ENCODE measurements around the gene GRM3.

Gene GRM3

DNA sequence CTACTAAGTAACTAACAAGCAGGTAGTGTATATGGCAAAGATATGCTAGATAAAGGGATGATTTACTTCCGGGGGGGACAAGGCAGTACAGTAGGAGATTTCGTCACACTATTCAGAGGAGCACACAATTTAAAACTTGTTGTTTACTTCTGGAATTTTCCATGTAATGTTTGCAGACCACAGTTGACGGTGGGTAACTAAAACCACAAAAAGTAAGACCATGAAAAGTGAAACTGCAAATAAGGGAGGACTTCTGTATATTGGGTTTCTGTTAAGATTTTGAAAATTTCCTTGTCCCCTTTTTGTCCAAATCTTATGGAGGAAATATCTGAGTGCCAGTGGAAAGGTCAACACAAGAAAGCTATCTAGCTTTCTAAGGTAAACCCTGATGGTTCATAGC is 245.8 kb downstream of the GRM3 start:
- in situ Hi-C loops (cut with MboI; ENCODE audit: low sequenced_read_pairs): no loop called here

DNA sequence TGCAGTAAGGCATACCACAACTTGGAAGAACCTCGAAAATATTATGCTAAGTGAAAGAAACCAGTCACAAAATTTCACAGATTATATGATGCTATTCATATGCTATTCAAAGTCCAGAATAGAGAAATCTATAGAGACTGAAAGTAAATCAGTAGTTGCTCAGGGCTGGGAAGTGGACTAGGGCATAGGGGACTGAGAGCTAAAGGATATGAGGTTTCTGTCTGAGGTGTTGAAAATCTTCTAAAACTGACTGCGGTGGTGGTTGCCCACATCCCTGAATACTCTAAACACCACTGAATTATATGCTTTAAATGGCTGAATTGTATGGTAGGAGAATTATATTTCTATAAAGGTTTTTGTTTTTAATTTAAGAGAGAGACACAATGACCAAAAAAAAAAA is 254.5 kb downstream of the GRM3 start:
- in situ Hi-C loops (cut with MboI; ENCODE audit: low sequenced_read_pairs): no loop called here

DNA sequence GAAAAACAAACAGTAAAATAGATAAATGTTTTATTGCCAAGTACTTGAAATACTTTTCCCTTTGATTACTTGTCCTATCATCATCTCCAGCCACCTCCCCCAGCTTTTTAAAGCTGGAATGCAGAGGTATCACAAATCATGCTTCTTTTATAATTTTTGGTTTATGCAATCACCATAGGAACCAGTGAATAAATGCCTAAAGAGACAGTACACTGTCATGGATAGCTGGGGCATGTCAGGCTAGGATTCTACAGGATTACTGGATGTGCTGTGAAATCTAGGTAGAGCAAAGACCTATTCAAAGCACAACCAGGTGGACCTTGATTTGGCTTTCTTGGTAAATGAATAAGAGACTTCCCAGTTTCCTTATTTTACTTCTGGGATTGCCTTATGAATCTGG is 257.2 kb downstream of the GRM3 start:
- in situ Hi-C loops (cut with MboI; ENCODE audit: low sequenced_read_pairs): no loop called here

DNA sequence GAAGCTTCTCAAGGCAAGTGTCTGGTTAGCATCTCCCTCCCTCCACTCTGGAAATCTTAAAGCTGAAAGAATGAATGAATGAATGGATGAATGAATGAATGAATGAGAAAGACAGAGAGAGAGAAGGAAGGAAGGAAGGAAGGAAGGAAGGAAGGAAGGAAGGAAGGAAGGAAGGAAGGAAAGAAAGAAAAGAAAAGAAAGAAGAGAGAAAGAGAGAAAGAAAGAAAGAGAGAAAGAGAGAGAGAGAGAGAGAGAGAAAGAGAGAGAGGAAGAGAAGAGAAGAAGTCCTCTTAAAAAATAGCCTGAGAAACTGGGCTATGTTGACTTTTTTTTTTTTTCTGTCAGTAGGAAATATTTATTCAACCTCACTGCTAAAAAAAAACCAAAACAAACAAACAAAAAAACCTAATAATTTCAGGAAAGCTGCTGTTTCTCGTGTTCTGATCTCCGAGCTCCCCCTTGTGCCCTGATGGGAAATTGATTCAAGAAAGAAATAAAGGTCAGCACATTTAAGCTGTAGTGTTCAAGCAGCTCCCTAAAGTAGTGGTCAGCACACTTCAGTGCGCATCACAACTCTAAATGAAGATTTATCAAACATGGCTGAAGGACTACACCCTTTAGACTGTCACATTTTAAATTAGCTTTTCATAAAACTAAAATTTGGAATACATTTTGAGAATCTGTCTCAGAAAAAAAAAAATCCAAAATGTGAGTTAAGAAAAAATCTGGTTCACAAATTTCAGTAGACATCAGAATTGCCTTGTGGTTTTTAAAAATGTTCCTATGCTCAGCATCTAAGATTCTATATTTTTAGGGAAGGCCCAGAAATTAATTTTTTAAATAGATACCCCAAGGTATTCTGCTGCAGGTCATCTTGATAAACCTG is 261.5 kb downstream of the GRM3 start:
- in situ Hi-C loops (cut with MboI; ENCODE audit: low sequenced_read_pairs): no loop called here

DNA sequence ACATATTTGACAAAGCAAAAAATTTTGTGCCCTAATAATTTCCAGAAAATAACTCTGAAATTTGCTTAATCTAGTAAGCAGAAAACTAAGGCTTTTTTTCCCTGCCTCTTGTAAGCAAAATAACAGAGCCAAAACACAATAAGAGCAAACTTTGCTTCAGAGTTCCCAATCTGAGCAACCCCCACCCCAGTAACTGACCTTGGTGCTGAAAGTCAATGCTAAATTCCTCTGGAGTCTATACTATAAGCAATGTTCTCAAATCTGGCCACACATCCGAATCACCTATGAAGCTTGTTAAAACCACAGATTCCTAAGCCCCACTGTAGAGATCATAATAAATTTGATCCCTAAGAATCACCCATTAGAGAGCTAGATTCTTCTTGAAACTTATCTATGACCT is 265.2 kb downstream of the GRM3 start:
- in situ Hi-C loops (cut with MboI; ENCODE audit: low sequenced_read_pairs): no loop called here

DNA sequence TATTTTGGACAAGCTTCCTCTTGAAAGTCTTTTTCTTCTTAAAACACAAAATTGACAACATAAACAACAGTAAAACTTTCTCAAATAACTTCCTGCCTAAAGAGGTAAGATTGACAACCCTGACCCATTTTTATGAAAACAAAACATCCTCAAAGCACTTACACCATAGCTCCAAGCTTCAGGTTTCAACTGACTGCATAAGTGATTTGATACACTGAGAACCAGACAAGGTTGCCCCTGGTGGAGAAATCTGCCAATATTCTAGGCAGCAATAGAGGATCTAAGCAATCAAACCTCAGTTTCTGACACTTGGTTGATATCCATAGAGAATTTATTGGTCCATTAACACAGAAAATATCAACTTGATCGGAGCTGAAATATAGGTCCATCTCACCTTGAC is 267.9 kb downstream of the GRM3 start:
- in situ Hi-C loops (cut with MboI; ENCODE audit: low sequenced_read_pairs): no loop called here

DNA sequence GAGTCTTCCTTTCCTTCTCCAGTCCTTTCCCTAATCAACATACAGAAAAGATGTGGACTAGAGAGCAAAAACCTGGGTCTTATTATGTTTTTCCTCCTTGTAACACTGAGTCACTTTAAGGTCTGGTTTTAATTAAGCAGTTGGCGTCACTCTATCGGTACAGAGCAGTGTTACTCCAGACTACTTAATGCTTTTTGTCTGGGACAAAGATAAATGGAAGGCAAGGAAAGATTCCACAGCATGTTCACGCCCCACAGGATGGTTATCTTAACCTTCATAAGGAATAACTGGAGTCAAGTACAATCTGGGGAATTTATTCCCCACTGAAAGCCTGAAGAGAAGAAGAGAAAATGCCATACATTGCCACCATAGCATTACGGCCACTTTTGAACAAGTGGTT is 270.0 kb downstream of the GRM3 start:
- in situ Hi-C loops (cut with MboI; ENCODE audit: low sequenced_read_pairs): no loop called here

All from HL-60/S4 treated with phorbol 12-myristate 13-acetate at 8.2 ng/mL for 4 days and 3 days (cell line).